SH-SY5Y (cell line): ENCODE results near the gene KCTD16.

ENCODE experiments used
- GATA2 ChIP-seq: IDR thresholded peaks from 2 replicates; pipeline ENCODE4 v1.6.1; 2011; ENCODE audit warnings: mild to moderate bottlenecking, low read depth, low read length
- GATA3 ChIP-seq: IDR thresholded peaks from 2 replicates; pipeline ENCODE4 v1.6.1; 2011; ENCODE audit warnings: low read depth, mild to moderate bottlenecking, low read length, moderate library complexity

The KCTD16 gene

GRCh38 chr5:144390133-144390532 is 219.5 kb downstream of the KCTD16 start:
- TF ChIP-seq GATA2, result no peak
- TF ChIP-seq GATA3, result no peak

DNA sequence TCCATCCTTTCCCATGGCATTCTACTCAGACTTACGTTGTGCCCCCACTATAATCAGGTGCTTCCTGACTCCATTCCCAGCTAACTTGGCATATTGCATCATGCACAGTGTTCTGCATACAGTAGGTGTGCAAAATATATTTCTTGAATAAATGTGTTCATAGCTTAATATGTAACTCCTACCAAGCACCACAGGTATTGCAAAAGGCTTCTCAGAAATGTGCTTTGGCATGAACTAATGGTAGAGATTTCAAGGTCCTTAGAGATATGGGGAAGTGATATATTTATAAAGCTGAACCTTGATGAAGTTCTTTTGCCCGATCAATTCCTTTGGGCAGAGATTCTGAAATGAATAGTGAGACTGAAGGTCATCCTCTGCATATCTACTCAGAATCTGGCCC is 220.4 kb downstream of the KCTD16 start:
- TF ChIP-seq GATA3, result no peak

- no peak for TF ChIP-seq GATA2
- TF ChIP-seq GATA3, result no peak
Observed at GRCh38 chr5:144393641-144394435, 223.2 kb downstream of the KCTD16 start.

DNA sequence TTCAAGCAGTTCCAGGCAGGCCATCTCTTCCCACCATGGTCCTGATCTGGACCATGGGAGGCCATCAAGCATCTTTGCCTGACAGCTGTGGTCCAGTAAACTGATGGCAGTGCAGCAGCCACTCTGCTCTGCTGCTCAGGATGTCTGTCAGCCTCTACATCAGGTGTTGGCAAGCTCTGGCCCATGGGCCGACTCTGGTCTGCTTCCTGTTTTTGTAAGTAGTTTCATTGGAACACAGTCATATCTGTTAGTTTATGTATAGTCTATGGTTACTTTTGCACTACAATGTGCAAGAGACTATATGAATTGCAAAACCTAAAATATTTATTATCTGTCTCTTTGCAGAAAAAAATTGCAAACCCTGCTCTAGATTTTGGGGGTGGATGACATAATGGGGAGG is 225.0 kb downstream of the KCTD16 start:
- TF ChIP-seq GATA3 (no peak), GATA2 (no peak)

DNA sequence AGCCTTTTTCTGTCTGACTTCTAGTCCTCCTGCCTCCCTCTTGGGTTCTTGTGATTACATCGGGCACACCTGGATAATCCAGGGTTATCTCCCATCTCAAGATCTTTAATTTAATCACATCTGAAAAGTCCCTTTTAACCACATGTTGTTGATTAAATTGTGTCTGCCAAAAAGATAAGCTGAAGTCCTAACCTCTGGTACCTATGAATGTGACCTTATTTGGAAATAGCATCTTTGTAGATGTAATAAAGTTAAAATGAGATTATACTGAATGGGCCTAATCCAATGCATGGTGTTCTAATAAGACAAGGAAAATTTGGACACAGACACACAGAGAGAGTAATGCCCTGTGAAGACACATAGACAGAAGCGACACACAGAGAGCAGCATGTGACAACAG is 232.4 kb downstream of the KCTD16 start:
- TF ChIP-seq GATA3 (peak; percentile 78), GATA2 (peak; percentile 52)

GRCh38 chr5:144403817-144404420 is 233.2 kb downstream of the KCTD16 start:
- TF ChIP-seq GATA3 (no peak), GATA2 (no peak)

DNA sequence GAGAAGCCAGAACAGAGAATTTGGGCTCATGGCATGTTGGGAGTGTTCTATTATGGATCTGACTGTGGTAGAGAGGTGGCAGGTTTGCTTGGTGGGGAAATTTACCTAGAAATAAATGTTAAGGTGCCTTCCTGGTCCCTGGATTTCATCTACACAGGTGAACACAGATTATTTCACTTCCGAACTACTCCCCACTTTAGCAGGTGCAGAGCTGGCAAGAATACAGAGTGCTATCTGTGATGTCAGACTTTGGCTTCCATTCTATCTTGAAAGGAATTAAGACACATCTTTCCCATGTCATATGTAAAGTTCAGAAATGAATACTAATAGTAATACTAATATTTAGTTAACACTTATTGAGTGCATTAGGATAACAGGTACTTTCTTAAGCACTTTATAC is 234.0 kb downstream of the KCTD16 start:
- TF ChIP-seq GATA2, result no peak
- no peak for TF ChIP-seq GATA3

- TF ChIP-seq GATA2, result no peak
- no peak for TF ChIP-seq GATA3
Observed at GRCh38 chr5:144405991-144406390, 235.3 kb downstream of the KCTD16 start.

GRCh38 chr5:144406442-144406841 is 235.8 kb downstream of the KCTD16 start:
- no peak for TF ChIP-seq GATA3
- no peak for TF ChIP-seq GATA2

DNA sequence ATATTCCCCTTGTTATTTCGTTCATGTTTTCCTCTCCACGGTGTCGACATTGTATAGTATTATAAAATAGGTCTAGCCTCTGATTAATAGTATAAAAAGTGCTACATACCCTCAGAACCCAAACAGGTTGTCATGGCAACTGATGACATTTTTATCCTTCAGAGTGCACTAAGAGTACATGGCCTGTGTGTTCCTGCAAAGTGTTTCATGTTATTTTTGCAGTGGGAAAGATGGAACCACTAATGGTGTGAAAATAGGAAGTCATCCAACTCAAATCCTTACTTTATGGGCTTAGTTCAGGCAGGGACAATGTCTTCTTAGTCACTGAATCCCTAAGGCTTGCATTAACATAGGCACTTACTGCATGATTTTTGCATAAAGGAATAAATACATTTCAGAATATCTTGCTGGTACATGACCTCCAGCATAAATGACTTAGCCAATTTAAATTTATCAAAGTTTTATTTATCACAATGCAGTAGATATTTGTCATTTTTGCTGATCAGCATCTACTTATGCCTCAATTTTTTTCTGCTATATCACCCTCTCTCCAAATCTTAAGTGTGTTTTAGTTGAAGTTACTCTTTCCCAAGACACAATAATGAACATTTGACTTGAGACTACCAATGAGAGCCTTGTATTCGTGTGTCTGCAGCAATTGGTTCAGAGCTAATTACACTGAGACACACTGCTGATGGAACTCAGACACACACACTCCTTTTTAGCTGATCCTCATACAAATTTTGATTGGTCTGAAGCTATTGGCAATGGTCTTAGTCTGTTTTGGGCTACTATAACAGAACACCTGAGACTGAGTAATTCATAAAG is 243.7 kb downstream of the KCTD16 start:
- TF ChIP-seq GATA2 (no peak), GATA3 (no peak)

DNA sequence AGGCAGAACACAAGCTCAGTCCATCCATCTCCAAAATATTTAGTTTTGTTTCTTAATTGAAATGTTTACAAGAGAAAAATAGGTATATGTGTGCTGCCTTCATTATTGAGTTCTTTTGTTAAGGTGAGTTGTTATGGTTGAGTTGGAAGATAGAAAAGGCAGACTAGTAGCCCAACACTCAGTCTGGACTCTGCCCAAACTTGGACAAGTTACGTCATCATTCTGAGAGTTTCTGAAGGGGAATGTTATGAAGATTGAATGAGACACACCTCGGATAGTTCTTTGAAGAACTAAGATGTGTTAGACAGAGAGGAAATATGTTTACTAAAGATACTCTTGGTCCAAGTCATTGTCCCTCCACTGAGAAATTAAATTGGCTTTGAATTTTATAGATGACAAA is 245.5 kb downstream of the KCTD16 start:
- TF ChIP-seq GATA3 (no peak), GATA2 (no peak)

DNA sequence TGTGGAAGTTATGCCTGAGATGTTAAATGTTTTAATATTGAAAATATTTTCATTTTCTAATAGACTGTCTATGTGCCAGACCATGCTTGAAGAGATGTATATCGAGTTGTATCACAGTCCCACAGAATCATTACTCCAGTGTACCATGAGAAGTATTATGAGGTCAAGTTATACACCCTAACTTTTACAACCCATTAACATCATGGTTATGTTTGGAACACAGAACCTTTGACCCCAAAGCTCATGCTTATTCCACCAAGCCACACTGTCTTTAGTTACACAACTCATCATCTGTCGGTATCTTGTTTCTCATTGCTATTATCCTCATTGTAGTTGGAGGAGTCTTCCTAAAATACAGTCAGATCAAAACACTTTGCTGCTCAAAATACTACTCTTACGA is 248.0 kb downstream of the KCTD16 start:
- TF ChIP-seq GATA2, result no peak
- no peak for TF ChIP-seq GATA3

GRCh38 chr5:144421411-144421810 is 250.7 kb downstream of the KCTD16 start:
- TF ChIP-seq GATA3 (no peak), GATA2 (no peak)

GRCh38 chr5:144422018-144422727 is 251.5 kb downstream of the KCTD16 start:
- peak; percentile 85 for TF ChIP-seq GATA3
- peak; percentile 84 for TF ChIP-seq GATA2

DNA sequence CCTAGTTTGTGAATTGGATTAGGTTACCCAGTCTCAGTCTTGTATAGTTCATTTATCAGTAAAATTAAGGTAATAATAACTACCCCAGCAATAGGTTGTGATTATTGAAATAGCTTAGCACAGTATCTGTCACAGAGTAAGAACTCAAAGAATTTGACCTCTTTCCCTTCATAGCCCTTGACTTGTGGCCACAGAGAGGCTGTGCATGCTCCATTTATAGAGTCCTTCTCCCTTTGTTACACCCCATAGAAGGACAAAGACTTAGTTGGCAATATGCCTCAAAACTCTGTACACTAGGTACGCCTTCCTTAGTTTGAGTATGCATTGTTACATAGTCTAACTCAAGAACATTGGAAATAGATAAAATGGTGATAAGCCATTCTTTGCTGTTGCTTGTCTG is 257.2 kb downstream of the KCTD16 start:
- TF ChIP-seq GATA2 (no peak), GATA3 (no peak)
